HEK293 (cell line): ENCODE results near the gene ARAP1.

Experiments
- CTCF ChIA-PET: fragments of 350-600 bp; formaldehyde crosslinking; extraction: SDS; loops from one replicate; lab custom pipeline; 2021; ENCODE audit warnings: antibody characterized with exemption; lab: Yijun Ruan, JAX
- POLR2A ChIA-PET: fragments of 300-600 bp; formaldehyde crosslinking; extraction: SDS; loops from one replicate; lab custom pipeline; 2020; ENCODE audit warnings: antibody characterized with exemption, inconsistent platforms; lab: Yijun Ruan, JAX
- H3K27ac ChIP-seq: fragments of 200-500 bp; sonication (Bioruptor generic); 2 replicates; pipeline ENCODE4 v1.5.1; 2014; ENCODE audit warnings: low read depth, low read length, control low read depth, inconsistent platforms; ENCODE audit errors: extremely low read depth
- H3K36me3 ChIP-seq, 2 experiments: fragments of 200-500 bp in 1 of 2; sonication (Bioruptor generic) in 1 of 2; 1 replicate in 1 of 2; 2 replicates in 1 of 2; pipeline ENCODE4 v1.5.1; 2014 to 2017; ENCODE audit warnings: inconsistent platforms in 2 of 2, low read length in 2 of 2; ENCODE audit not compliant: control insufficient read depth in 2 of 2, insufficient read depth in 1 of 2
- H3K4me1 ChIP-seq: fragments of 200-500 bp; sonication (Bioruptor generic); 2 replicates; pipeline ENCODE4 v1.5.1; 2014; ENCODE audit warnings: mild to moderate bottlenecking, low read length, inconsistent platforms; ENCODE audit not compliant: control insufficient read depth, insufficient read depth
- H3K4me3 ChIP-seq: 2 replicates; pipeline ENCODE4 v1.5.1; 2011; ENCODE audit warnings: low read depth, mild to moderate bottlenecking, control low read depth, low read length, moderate library complexity
- H3K9me3 ChIP-seq: fragments of 200-500 bp; sonication (Bioruptor generic); 2 replicates; pipeline ENCODE4 v1.5.1; 2014; ENCODE audit warnings: low read depth, low read length, inconsistent platforms; ENCODE audit not compliant: control insufficient read depth, insufficient read depth
- BCL11B ChIP-seq: fragments of 450-650 bp; formaldehyde crosslinking; IDR thresholded peaks from 2 replicates; pipeline ENCODE4 v1.5.1; 2016; ENCODE audit warnings: low read depth, missing biosample characterization, missing genetic modification characterization
- GLI2 ChIP-seq: fragments of 450-650 bp; formaldehyde crosslinking; IDR thresholded peaks from 2 replicates; pipeline ENCODE4; 2017; ENCODE audit warnings: missing biosample characterization, missing genetic modification characterization, low read depth, borderline replicate concordance
- GLIS2 ChIP-seq: fragments of 450-650 bp; formaldehyde crosslinking; IDR thresholded peaks from 2 replicates; pipeline ENCODE4 v1.5.1; 2016; ENCODE audit warnings: missing biosample characterization, missing genetic modification characterization
- KLF1 ChIP-seq: fragments of 450-650 bp; formaldehyde crosslinking; IDR thresholded peaks from 2 replicates; pipeline ENCODE4 v1.5.1; 2016; ENCODE audit warnings: missing biosample characterization, missing genetic modification characterization
- KLF8 ChIP-seq: fragments of 450-650 bp; formaldehyde crosslinking; IDR thresholded peaks from 2 replicates; pipeline ENCODE4 v1.5.1; 2016; ENCODE audit warnings: missing biosample characterization, missing genetic modification characterization
- KLF9 ChIP-seq: fragments of 450-650 bp; formaldehyde crosslinking; IDR thresholded peaks from 2 replicates; pipeline ENCODE4 v1.5.1; 2016; ENCODE audit warnings: missing biosample characterization, missing genetic modification characterization, low read depth
- YY1 ChIP-seq: fragments of 450-650 bp; formaldehyde crosslinking; IDR thresholded peaks from 2 replicates; pipeline ENCODE4 v1.5.1; 2018; ENCODE audit warnings: missing biosample characterization, missing genetic modification characterization
- ZFP37 ChIP-seq: fragments of 450-650 bp; formaldehyde crosslinking; IDR thresholded peaks from 2 replicates; pipeline ENCODE4 v1.5.1; 2016; ENCODE audit warnings: missing biosample characterization, missing genetic modification characterization
- ZNF16 ChIP-seq: fragments of 450-650 bp; formaldehyde crosslinking; IDR thresholded peaks from 2 replicates; pipeline ENCODE4 v1.5.1; 2016; ENCODE audit warnings: low read depth, missing biosample characterization, missing genetic modification characterization
- ZNF223 ChIP-seq: fragments of 450-650 bp; formaldehyde crosslinking; IDR thresholded peaks from 2 replicates; pipeline ENCODE4 v1.5.1; 2016; ENCODE audit warnings: missing biosample characterization, missing genetic modification characterization
- ZNF292 ChIP-seq: fragments of 450-650 bp; formaldehyde crosslinking; IDR thresholded peaks from 2 replicates; pipeline ENCODE4 v1.5.1; 2016; ENCODE audit warnings: low read depth, missing biosample characterization, missing genetic modification characterization, borderline replicate concordance
- ZNF350 ChIP-seq: fragments of 450-650 bp; formaldehyde crosslinking; IDR thresholded peaks from 2 replicates; pipeline ENCODE4 v1.5.0; 2017; ENCODE audit warnings: missing biosample characterization, mild to moderate bottlenecking, missing genetic modification characterization
- ZNF354C ChIP-seq: fragments of 450-650 bp; formaldehyde crosslinking; IDR thresholded peaks from 2 replicates; pipeline ENCODE4 v1.5.1; 2016; ENCODE audit warnings: missing biosample characterization, missing genetic modification characterization, low read depth, borderline replicate concordance
- ZNF449 ChIP-seq: fragments of 450-650 bp; formaldehyde crosslinking; IDR thresholded peaks from 2 replicates; pipeline ENCODE4 v1.5.1; 2017; ENCODE audit warnings: missing biosample characterization, mild to moderate bottlenecking, missing genetic modification characterization, moderate library complexity
- ZNF560 ChIP-seq: fragments of 450-650 bp; formaldehyde crosslinking; IDR thresholded peaks from 2 replicates; pipeline ENCODE4 v1.5.1; 2017; ENCODE audit warnings: missing biosample characterization, missing genetic modification characterization, borderline replicate concordance
- ZNF76 ChIP-seq: fragments of 450-650 bp; formaldehyde crosslinking; IDR thresholded peaks from 2 replicates; pipeline ENCODE4; 2016; ENCODE audit warnings: low read depth, missing biosample characterization, missing genetic modification characterization, borderline replicate concordance
- ZSCAN23 ChIP-seq: fragments of 450-650 bp; formaldehyde crosslinking; IDR thresholded peaks from 2 replicates; pipeline ENCODE4 v1.5.1; 2016; ENCODE audit warnings: missing biosample characterization, missing genetic modification characterization
- TF ChIP-seq, protein P1 (sequence below): fragments of 450-650 bp; formaldehyde crosslinking; optimal IDR thresholded peaks from 2 replicates; pipeline ENCODE3; 2016; ENCODE audit warnings: missing biosample characterization, mild to moderate bottlenecking, missing genetic modification characterization
- TF ChIP-seq, protein P2 (sequence below): fragments of 450-650 bp; IDR thresholded peaks from 2 replicates; pipeline ENCODE4 v1.5.1; 2018; ENCODE audit warnings: missing biosample characterization, missing genetic modification characterization
- TF ChIP-seq, protein P3 (sequence below): fragments of 450-650 bp; formaldehyde crosslinking; IDR thresholded peaks from 2 replicates; pipeline ENCODE4 v1.5.1; 2016; ENCODE audit warnings: missing biosample characterization, missing genetic modification characterization, borderline replicate concordance

ARAP1 gene

DNA sequence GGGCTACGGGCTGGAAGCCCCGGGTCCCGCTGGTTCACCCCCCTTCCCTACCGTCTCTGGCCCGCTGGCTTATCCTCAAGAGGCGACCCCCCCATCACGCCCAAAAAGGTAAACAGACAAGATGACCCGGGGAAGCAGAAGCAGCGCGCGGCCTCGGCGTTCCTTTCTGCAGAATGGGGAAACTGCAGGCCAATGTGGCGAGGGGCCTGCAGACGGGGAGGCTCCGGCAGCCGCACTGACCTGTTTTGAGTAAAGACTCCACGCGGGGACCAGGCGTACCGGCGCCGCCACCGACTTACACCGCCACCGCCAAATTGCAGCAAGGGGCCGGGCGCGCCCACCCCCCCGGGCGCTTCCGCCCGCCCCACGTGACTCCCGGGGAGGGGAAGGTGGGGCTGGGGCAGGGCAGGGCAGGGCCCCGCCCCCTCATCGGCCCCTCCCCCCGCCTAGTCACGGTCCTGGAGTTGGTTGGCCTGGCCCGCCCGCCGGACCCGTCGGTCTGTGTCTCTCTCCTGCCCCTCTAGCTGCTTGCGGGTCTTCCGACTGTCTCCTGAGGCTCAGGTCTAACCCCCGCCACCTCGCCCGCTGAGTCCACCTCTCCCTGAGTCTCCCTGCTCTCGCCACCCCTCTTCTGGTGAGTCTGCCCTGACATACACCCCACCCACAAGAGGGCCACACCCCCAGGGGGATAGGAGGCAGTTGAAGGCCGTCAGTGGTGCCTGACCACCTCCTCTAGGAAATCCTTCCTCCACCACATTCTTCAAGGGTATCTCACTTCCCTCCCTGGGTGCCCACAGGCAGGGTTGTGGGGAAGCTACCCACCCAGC is at the start of gene ARAP1 (continued):
- TF ChIP-seq GLIS2 (peak; percentile 94), ZNF76 (tag by site-specific recombination) (0 out of 2 replicates have a peak, but pooled peaks have one; percentile 30), BCL11B (tag by site-specific recombination) (no peak), ZNF223 (tag by site-specific recombination) (peak; percentile 57; the same call in 1 of the 2 replicates), ZNF560 (tag by site-specific recombination) (no peak), KLF1 (tag by site-specific recombination) (peak; percentile 84), KLF8 (tag by site-specific recombination) (peak; percentile 77; the same call in 1 of the 2 replicates), ZFP37 (tag by site-specific recombination) (0 out of 2 replicates have a peak, but pooled peaks have one; percentile 25), ZNF16 (tag by site-specific recombination) (no peak), ZNF354C (tag by site-specific recombination) (no peak), ZSCAN23 (no peak)
- TF ChIP-seq, protein P1, sequence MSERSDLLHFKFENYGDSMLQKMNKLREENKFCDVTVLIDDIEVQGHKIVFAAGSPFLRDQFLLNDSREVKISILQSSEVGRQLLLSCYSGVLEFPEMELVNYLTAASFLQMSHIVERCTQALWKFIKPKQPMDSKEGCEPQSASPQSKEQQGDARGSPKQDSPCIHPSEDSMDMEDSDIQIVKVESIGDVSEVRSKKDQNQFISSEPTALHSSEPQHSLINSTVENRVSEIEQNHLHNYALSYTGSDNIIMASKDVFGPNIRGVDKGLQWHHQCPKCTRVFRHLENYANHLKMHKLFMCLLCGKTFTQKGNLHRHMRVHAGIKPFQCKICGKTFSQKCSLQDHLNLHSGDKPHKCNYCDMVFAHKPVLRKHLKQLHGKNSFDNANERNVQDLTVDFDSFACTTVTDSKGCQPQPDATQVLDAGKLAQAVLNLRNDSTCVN (tag by site-specific recombination): peak; percentile 51

DNA sequence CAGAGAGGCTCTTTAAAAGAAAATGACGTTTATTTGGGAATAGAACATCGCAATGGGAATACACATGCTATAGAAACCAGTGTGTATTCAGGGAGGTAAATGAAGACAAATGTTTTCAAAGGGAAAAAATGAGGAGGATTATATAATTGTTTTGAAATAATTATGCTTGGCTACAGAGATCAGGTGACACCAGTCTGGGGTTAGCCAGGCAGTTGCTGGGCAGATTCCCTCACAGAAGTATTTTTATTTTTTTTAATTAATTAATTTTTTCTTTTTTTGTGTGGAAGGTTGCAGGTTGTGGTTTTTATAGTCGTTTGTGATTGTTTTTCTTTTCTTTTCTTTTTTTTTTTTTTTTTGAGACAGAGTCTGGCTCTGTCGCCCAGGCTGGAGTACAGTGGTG is 47.2 kb upstream of the ARAP1 start:
- POLR2A ChIA-PET: interaction anchor here (1.3 kb wide), 1 partner anchor 17 kb away, joined by 3 read pairs; no protein-coding TSS in a partner anchor

More for the DNA sequence above, 47.2 kb upstream of the ARAP1 start:
- Histone ChIP-seq H3K9me3 (no peaks in the 10 kb centered on the region), H3K4me1 (no peaks in the 10 kb centered on the region), H3K36me3 (no peaks in the 10 kb centered on the region), H3K4me3 (no peak overlapping the region), H3K27ac (no peak overlapping the region)
- CTCF ChIA-PET: no interaction called here
- no peak for TF ChIP-seq GLI2 (tag by site-specific recombination)
- TF ChIP-seq KLF9 (tag by site-specific recombination): no peak
- no peak for TF ChIP-seq ZNF76 (tag by site-specific recombination)
- TF ChIP-seq YY1: no peak
- TF ChIP-seq ZNF449 (tag by site-specific recombination): no peak
- TF ChIP-seq ZNF350 (tag by site-specific recombination): no peak
- TF ChIP-seq, protein P2, sequence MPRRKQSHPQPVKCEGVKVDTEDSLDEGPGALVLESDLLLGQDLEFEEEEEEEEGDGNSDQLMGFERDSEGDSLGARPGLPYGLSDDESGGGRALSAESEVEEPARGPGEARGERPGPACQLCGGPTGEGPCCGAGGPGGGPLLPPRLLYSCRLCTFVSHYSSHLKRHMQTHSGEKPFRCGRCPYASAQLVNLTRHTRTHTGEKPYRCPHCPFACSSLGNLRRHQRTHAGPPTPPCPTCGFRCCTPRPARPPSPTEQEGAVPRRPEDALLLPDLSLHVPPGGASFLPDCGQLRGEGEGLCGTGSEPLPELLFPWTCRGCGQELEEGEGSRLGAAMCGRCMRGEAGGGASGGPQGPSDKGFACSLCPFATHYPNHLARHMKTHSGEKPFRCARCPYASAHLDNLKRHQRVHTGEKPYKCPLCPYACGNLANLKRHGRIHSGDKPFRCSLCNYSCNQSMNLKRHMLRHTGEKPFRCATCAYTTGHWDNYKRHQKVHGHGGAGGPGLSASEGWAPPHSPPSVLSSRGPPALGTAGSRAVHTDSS (tag by site-specific recombination): no peak
- no peak for TF ChIP-seq ZNF292 (tag by site-specific recombination)
- TF ChIP-seq, protein P3, sequence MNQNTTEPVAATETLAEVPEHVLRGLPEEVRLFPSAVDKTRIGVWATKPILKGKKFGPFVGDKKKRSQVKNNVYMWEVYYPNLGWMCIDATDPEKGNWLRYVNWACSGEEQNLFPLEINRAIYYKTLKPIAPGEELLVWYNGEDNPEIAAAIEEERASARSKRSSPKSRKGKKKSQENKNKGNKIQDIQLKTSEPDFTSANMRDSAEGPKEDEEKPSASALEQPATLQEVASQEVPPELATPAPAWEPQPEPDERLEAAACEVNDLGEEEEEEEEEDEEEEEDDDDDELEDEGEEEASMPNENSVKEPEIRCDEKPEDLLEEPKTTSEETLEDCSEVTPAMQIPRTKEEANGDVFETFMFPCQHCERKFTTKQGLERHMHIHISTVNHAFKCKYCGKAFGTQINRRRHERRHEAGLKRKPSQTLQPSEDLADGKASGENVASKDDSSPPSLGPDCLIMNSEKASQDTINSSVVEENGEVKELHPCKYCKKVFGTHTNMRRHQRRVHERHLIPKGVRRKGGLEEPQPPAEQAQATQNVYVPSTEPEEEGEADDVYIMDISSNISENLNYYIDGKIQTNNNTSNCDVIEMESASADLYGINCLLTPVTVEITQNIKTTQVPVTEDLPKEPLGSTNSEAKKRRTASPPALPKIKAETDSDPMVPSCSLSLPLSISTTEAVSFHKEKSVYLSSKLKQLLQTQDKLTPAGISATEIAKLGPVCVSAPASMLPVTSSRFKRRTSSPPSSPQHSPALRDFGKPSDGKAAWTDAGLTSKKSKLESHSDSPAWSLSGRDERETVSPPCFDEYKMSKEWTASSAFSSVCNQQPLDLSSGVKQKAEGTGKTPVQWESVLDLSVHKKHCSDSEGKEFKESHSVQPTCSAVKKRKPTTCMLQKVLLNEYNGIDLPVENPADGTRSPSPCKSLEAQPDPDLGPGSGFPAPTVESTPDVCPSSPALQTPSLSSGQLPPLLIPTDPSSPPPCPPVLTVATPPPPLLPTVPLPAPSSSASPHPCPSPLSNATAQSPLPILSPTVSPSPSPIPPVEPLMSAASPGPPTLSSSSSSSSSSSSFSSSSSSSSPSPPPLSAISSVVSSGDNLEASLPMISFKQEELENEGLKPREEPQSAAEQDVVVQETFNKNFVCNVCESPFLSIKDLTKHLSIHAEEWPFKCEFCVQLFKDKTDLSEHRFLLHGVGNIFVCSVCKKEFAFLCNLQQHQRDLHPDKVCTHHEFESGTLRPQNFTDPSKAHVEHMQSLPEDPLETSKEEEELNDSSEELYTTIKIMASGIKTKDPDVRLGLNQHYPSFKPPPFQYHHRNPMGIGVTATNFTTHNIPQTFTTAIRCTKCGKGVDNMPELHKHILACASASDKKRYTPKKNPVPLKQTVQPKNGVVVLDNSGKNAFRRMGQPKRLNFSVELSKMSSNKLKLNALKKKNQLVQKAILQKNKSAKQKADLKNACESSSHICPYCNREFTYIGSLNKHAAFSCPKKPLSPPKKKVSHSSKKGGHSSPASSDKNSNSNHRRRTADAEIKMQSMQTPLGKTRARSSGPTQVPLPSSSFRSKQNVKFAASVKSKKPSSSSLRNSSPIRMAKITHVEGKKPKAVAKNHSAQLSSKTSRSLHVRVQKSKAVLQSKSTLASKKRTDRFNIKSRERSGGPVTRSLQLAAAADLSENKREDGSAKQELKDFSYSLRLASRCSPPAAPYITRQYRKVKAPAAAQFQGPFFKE: no peak
